Spleen (tissue), 11 donors: ENCODE results near the gene EIPR1. TPM values are rescaled to one million over a fixed set of nuclear protein-coding genes. Genes with fewer than 3 reads are reported as not detected.
A peak's percentile ranks its signal among the peaks of the same experiment; 100 is the strongest.

Experiments
- DNase-seq: peaks from one replicate; pipeline ENCODE4 v3.0.0-alpha.2; 2020
- H3K27ac ChIP-seq, 8 donors: fragments of 200-600 bp; sonication (generic) in 7 of 8; 1 replicate in 4 of 8; 2 replicates in 4 of 8; pipeline versions ENCODE4 v1.5.0 to v1.8.0; 2016 to 2021; ENCODE audit warnings: inconsistent platforms in 4 of 8, mild to moderate bottlenecking in 4 of 8, moderate library complexity in 1 of 8
- H3K27me3 ChIP-seq, 7 donors: fragments of 200-600 bp; sonication (generic) in 6 of 7; replicated peaks in 1 of 7; 1 replicate in 4 of 7; 2 replicates in 3 of 7; pipeline versions ENCODE4 v1.5.0 to v1.8.0; 2016 to 2021; ENCODE audit warnings: inconsistent platforms in 3 of 7, mild to moderate bottlenecking in 1 of 7
- H3K36me3 ChIP-seq, 6 donors: fragments of 200-600 bp; sonication (generic) in 5 of 6; 1 replicate in 4 of 6; 2 replicates in 2 of 6; pipeline versions ENCODE4 v1.5.0 to v1.8.0; 2016 to 2021; ENCODE audit warnings: inconsistent platforms in 2 of 6
- H3K4me1 ChIP-seq, 6 donors: fragments of 200-600 bp; sonication (generic) in 5 of 6; 1 replicate in 3 of 6; 2 replicates in 3 of 6; pipeline versions ENCODE4 v1.5.0 to v1.8.0; 2016 to 2021; ENCODE audit warnings: inconsistent platforms in 3 of 6
- H3K4me3 ChIP-seq, 8 donors: fragments of 200-600 bp; sonication (generic) in 7 of 8; 1 replicate in 4 of 8; 2 replicates in 4 of 8; pipeline versions ENCODE4 v1.5.0 to v1.8.0; 2016 to 2021; ENCODE audit warnings: inconsistent platforms in 4 of 8, mild to moderate bottlenecking in 4 of 8, moderate library complexity in 2 of 8
- H3K9me3 ChIP-seq, 8 donors: fragments of 200-600 bp; sonication (generic) in 7 of 8; 1 replicate in 4 of 8; 2 replicates in 4 of 8; pipeline versions ENCODE4 v1.5.0 to v1.8.0; 2016 to 2021; ENCODE audit warnings: inconsistent platforms in 4 of 8
- POLR2A ChIP-seq, 3 donors: fragments of 450-650 bp; IDR thresholded peaks; one replicate each; pipeline ENCODE4 v1.5.1; 2017; ENCODE audit warnings: antibody characterized with exemption in 3 of 3, mild to moderate bottlenecking in 1 of 3
- POLR2AphosphoS5 ChIP-seq, 3 donors: sonication (generic); formaldehyde crosslinking; IDR thresholded peaks; one replicate each; pipeline ENCODE4 v1.5.1; 2017; ENCODE audit warnings: antibody characterized with exemption in 3 of 3
- WGBS, 5 donors: extraction: QIAGEN DNeasy Blood & Tissue Kit in 3 of 5; methylation state at CpG; one replicate each; pipeline versions ENCODE4 v1.1.5 to v1.1.7; 2013 to 2018; 5-methylcytosine and 5-hydroxymethylcytosine counted together
- intact Hi-C: fragments of 100-400 bp; cut with DNase I; formaldehyde crosslinking; loops from one replicate; pipeline ENCODE4 v1.15.0; 2023; ENCODE audit warnings: low total_unique reads
- polyA plus RNA-seq, 3 donors: library from polyadenylated mRNA; stranded (reverse); fragments of 200-250 nt; gene quantifications; one replicate each; pipeline ENCODE4 v1.2.1, GENCODE V29; 2013
- total RNA-seq, 7 donors: library from RNA; depleted of rRNA in 3 of 7; stranded (reverse); fragments of >200 nt in 3 of 7; fragmentation: NEBNext Ultra II Directional in 4 of 7; extraction: Animal tissue kit (Norgen Biotek cat#: 25700) in 4 of 7; gene quantifications; one replicate each; pipeline versions ENCODE4 v1.1.0 to v1.2.1, GENCODE V29; 2016 to 2021
- TF ChIP-seq, protein P1 (sequence below), 11 experiments: fragments of 200-600 bp in 7 of 11; fragments of 450-650 bp in 4 of 11; sonication (generic) in 4 of 11; IDR thresholded peaks in 8 of 11; conservative IDR thresholded peaks in 3 of 11; 1 replicate in 7 of 11; 2 replicates in 4 of 11; pipeline versions ENCODE4 v1.4.0 to v1.8.0; 2016 to 2021; ENCODE audit warnings: antibody characterized with exemption in 11 of 11, inconsistent platforms in 4 of 11, mild to moderate bottlenecking in 1 of 11
- donor health status: healthy with polysubstance abuse.
- donor health status: DM: no; HTN: no; CAD: no; lungs with moderate emphysema.
- donor health status: DM: no; HTN: no; CAD: no.
- donor health status: Bipolar disorder and iron deficiency.
- donor health status: healthy.
- donor health status: DM: no; HTN: no; CAD: no.
- donor health status: DM: yes; HTN: yes; CAD: no.

EIPR1 gene
- total and polyA plus RNA-seq, 10 donors, result 16.1 to 60.1 (median 26.3) TPM

DNA sequence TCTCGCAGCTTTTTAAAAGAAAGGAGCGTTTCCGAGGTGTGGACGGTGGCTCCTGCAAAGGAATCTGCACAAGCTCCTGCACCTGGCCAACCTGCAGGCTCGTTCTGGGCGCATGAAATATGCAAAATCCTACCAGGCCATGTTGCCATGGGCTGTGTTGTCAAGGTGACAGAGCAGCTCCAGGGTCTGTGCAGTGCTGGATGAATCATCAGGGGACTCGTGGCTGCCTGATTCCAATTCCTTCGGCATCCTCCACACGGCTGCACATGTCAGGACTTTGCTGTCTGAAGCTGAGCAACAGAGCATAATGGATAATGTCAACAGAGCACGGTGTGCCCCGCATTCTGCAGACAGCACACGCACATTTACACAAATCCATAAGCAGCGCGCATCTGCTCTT, 120.5 kb downstream of the EIPR1 start:
- WGBS, 5 donors, result 75 to 91% (median 84%) methylated on average over 14 of the region's 14 CpGs
- Histone ChIP-seq H3K4me3 (no peak overlapping the region), H3K27ac (no peak overlapping the region), H3K9me3 (no peaks in the 10 kb centered on the region), H3K36me3 (peaks cover 0 to 46% (median 6%) of the 10 kb centered on the region in 6 donors), H3K27me3 (no peaks in the 10 kb centered on the region), H3K4me1 (peaks cover 0 to 23% (median 0%) of the 10 kb centered on the region in 6 donors)
- intact Hi-C loops, result no loop called here
- no peak for TF ChIP-seq POLR2AphosphoS5 (IDR thresholded peaks at IDR 0.05)
- TF ChIP-seq, protein P1, sequence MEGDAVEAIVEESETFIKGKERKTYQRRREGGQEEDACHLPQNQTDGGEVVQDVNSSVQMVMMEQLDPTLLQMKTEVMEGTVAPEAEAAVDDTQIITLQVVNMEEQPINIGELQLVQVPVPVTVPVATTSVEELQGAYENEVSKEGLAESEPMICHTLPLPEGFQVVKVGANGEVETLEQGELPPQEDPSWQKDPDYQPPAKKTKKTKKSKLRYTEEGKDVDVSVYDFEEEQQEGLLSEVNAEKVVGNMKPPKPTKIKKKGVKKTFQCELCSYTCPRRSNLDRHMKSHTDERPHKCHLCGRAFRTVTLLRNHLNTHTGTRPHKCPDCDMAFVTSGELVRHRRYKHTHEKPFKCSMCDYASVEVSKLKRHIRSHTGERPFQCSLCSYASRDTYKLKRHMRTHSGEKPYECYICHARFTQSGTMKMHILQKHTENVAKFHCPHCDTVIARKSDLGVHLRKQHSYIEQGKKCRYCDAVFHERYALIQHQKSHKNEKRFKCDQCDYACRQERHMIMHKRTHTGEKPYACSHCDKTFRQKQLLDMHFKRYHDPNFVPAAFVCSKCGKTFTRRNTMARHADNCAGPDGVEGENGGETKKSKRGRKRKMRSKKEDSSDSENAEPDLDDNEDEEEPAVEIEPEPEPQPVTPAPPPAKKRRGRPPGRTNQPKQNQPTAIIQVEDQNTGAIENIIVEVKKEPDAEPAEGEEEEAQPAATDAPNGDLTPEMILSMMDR (IDR thresholded peaks at IDR 0.05 in 8 of 11, conservative IDR thresholded peaks at IDR 0.05 in 3 of 11), result no peak
- no peak for TF ChIP-seq POLR2A (IDR thresholded peaks at IDR 0.05)
- DNase-seq, result no peak

DNA sequence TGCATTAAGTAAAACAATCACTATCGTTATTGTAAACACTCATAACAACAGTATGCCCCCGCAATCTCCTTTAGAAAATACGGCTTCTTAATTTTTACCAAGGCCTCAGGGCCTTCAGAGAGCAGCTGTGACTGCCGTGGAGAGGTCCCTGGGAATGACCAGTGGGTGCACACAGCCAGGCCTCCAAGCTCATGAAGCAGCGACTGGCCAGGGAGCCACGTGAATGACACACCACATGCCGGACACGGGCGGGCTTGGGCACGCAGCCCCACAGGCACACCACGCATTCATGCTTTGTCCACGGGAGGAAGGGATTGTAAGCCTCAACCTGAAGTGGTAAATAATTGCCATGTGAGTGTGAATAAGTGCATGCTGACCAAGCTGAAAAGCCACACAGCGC, 121.0 kb downstream of the EIPR1 start:
- no peaks in the 10 kb centered on the region for H3K27me3 ChIP-seq
- TF ChIP-seq, protein P1 (IDR thresholded peaks at IDR 0.05 in 8 of 11, conservative IDR thresholded peaks at IDR 0.05 in 3 of 11), result no peak
- TF ChIP-seq POLR2AphosphoS5 (IDR thresholded peaks at IDR 0.05) (no peak), POLR2A (IDR thresholded peaks at IDR 0.05) (no peak)
- WGBS, 5 donors, result 91 to 99% (median 95%) methylated on average over 13 of the region's 13 CpGs

DNA sequence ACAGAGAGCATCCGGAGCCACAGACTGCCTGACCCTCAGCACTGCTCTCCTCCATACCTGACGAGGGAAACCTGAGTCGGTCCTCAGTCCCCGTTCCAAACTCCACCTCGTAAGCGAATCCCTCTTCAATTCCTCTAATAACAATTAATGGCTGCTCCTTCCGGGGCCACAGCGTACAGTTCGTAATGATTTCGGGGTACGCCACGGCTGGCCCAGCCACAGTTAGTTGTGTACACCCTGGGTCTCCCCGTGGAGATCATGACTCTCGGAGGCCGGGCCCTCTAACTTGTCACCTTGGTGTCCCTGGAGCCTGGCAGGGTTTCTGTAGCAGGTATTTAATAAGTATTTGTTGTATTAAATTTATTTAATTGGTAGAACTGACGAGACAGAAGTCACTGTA, 121.5 kb downstream of the EIPR1 start:
- 95 to 97% (median 97%) methylated on average over 16 of the region's 16 CpGs for WGBS, 5 donors
- peak; percentile 50 for DNase-seq
- intact Hi-C loops, result no loop called here
- Histone ChIP-seq H3K9me3 (no peaks in the 10 kb centered on the region), H3K27me3 (no peaks in the 10 kb centered on the region), H3K4me1 (peaks cover 0 to 22% (median 0%) of the 10 kb centered on the region in 6 donors), H3K36me3 (peaks cover 0 to 50% (median 6%) of the 10 kb centered on the region in 6 donors), H3K4me3 (no peak overlapping the region), H3K27ac (no peak overlapping the region)
- TF ChIP-seq, protein P1 (IDR thresholded peaks at IDR 0.05 in 8 of 11, conservative IDR thresholded peaks at IDR 0.05 in 3 of 11), result no peak
- no peak for TF ChIP-seq POLR2AphosphoS5 (IDR thresholded peaks at IDR 0.05)
- no peak for TF ChIP-seq POLR2A (IDR thresholded peaks at IDR 0.05)

More for the DNA sequence above, 121.0 kb downstream of the EIPR1 start:
- no peak overlapping the region for H3K4me3 ChIP-seq
- H3K27ac ChIP-seq, result no peak overlapping the region
- peaks cover 0 to 50% (median 6%) of the 10 kb centered on the region in 6 donors for H3K36me3 ChIP-seq
- DNase-seq, result peak; percentile 34
- intact Hi-C loops, result no loop called here
- H3K9me3 ChIP-seq, result no peaks in the 10 kb centered on the region
- peaks cover 0 to 22% (median 0%) of the 10 kb centered on the region in 6 donors for H3K4me1 ChIP-seq

DNA sequence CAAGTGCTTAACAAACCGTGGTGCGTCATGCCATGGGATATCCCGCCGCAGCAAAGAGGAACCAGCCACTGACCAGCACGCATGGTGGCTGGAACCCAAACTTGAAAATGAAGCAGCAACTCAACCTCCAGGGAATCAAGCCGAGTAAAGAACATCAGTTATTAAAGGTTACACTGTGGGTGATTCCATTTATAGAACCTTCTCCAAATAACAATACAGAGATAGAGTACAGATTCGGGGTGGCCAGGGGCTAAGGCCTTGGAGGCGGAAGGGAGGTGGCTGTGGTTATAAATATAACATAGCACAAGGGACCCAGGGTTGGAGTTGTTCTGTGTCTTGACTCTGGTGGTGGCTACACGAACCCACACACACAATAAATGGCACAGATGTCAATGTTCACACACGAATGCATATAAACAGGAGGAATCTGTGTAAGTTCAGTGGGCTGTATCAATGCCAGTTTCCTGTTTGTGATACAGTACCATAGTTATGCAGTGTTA, 123.1 kb downstream of the EIPR1 start:
- WGBS, 5 donors, result 65 to 80% (median 70%) methylated on average over 10 of the region's 10 CpGs
- intact Hi-C loops, result no loop called here
- DNase-seq, result peak; percentile 60
- Histone ChIP-seq H3K9me3 (peaks cover 0 to 15% (median 9%) of the 10 kb centered on the region in 8 donors), H3K4me3 (no peak overlapping the region), H3K36me3 (peaks cover 0 to 67% (median 6%) of the 10 kb centered on the region in 6 donors), H3K27me3 (no peaks in the 10 kb centered on the region), H3K4me1 (peaks cover 0 to 22% (median 0%) of the 10 kb centered on the region in 6 donors), H3K27ac (no peak overlapping the region)
- TF ChIP-seq, protein P1 (IDR thresholded peaks at IDR 0.05 in 8 of 11, conservative IDR thresholded peaks at IDR 0.05 in 3 of 11), result no peak
- TF ChIP-seq POLR2AphosphoS5 (IDR thresholded peaks at IDR 0.05) (no peak), POLR2A (IDR thresholded peaks at IDR 0.05) (no peak)
